Activated T-helper 1 cell treated with Interleukin-2 at 50 U/mL for 16 hours (primary cell): ENCODE results near the gene DMRT2.

Source experiments
- DNase-seq: peaks from one replicate; pipeline ENCODE4 v3.0.0-alpha.2; 2020; ENCODE audit warnings: low read depth

Gene DMRT2

DNA sequence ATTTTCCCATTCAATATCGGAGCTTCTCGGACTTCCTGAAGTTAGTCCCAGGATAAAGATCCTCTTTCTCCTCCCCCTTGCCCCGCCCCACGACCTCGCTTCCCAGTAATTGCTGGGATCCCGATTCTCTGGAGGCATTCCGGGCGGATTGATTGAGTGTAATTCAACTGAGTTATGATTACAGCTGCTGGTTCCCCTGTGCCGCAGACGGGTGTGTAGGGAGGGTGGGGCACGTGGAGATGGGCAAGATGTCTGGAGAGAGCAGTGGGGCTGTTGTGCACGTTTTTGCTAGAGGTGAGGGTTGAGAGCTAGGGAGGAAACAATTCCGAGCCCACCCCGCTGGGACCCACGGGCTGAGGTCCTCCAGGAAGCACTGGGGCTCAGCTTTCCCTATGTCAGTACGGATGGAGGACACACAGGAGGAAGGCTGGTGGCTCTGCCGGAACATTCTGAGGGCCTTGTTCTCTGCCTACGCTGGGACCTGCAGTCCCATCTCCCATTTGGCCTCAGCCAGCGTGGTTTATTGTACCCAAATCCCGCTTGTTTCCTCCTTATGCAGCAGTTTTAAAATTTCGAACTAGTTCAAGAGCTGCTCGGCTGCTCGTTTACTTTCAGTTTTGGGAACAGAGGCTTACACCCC, 2.4 kb upstream of the DMRT2 start:
- DNase-seq = no peak

GRCh38 chr9:1048231-1048619, 1.9 kb upstream of the DMRT2 start:
- no peak for DNase-seq

DNA sequence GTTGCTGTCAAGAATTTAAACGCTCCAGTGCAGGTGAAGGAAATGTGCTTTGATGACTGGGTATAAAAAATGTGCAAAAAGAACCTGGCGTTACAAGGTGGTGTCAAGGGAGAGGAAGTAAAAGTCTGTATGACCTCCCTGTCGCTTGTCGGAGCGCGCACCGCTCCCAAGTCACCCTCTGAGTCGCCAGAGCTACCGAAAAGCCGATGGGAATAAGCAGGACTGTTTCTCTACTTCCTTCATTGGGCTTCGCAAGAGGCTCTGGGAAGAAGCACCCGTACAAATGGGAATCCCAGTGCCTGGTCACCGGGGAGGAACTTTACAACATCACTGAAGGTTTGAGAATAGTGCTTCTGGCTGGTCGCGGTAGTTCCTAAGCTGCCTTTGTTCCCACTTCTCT, 1.3 kb upstream of the DMRT2 start:
- no peak for DNase-seq

DNA sequence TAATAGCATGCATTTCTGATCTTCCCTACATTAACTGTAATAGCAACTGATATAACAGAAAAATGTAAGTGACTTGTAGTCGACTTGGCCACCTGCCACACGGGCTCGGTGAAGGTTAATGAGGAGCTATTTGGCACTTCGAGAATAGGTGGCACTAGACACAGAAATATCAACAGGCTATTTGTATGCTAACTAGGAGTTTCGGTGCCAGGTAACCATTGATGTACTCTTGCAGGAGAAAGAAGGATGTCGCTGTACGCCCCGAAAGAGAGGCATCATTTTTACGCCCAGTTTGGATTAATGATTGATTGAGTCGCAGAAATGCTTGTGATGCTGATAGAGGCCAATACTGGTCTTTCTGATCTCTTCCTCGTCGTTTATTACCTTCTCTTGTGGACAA, 516 bp upstream of the DMRT2 start:
- no peak for DNase-seq

GRCh38 chr9:1051210-1051583, 1.0 kb downstream of the DMRT2 start:
- no peak for DNase-seq

GRCh38 chr9:1051584-1052275, 1.6 kb downstream of the DMRT2 start:
- no peak for DNase-seq

DNA sequence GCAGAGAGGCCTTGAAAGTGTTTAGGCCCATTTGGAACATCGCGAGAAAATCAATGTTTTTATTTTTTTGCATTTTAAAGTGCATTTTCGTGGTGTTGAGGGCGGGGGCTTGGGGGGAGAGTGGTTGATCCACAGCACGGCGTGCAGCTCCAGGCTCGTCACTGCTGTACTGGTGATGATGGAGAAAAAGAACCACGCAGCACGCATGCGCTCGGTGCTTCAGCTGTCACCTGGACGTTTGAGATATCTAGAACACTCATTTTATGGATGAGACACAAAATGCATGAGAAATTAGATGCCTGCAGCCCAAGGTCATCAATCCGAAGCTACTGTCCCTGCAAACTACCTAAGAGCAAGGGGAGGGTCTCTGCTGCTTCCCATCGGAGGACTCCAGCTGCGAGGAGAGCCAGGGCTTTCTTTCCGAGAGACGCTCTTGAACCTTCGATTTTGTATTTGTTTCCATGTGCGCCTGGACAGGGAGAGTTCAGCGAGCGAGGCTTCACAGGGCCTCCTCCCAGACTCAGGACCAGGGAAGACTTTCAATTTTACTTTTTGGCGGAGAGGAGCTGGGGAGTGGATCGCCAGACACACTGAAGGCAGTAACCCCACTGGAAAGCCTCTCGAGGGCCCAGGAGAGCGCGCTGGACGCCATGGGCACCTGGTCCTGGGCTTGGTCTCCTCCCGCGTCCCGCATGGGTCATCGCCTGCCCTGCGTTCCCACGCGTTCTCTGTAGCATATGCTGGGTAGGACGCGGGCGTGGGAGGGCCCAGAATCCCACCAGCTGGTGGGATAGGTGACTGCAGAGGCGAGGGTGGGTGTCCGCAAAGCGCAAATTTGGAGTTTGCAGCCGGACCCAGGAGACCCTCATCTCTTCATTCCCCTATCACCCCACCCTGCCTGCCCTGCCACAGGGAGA, 2.5 kb downstream of the DMRT2 start:
- DNase-seq = no peak

GRCh38 chr9:1053282-1053621, 3.1 kb downstream of the DMRT2 start:
- no peak for DNase-seq

DNA sequence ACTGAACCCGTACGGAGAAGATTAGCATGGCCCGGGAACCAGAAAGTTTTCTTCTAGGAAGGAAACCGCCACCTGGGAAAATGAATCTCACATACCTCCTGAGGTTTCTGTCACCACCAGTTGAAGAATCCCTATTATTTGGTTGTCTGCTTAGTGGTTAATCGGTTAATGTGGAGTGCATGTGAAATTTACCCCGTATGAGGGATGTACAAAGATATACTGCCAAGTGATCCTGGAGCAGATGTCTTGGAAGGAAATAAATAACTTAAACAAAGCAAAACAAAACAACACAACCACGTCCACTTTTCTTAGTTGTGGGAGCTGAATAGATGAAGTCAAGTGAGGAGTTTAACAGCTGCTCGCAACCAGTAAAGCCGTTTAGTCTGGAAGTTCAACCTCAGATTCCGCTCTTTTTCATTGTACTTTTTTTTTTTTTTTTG, 3.8 kb downstream of the DMRT2 start:
- DNase-seq = no peak

DNA sequence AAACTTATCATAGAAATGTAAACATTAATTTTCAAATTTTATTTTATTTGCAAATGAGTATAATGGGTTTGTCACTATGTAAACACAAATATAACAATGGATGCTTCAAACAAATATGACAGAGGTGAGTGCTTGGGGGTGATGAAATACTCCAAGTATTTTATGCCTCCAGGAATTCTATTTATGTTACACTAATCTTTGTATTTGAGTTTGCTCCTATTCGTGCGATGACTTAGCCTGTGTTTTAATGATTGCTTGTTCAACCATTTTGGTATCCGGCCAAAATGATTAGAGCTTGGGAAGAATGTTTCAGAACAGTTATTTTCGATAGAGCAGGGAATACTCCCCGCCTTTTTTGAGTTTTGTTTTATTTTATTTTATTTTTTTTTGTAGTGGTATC, 5.0 kb downstream of the DMRT2 start:
- DNase-seq = no peak

DNA sequence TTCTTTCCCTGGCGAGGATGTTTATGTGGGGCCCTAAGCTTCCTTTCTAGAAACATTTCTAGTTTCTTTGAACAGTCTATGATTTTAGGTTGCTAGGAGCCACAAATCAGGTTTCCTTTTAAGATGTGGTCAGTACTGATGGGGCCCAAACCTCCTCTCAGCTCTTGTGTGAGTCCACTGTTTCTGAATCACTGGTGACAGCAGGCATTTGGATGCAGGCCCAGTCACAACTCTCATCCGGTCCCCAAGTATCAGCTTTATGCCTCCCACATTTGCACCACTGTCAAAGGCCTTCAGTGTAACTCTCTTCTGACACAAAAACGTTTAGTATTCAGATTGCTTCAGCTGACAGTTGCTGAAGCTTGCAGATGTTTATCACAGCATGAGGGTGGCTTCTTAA, 7.8 kb downstream of the DMRT2 start:
- DNase-seq = no peak

DNA sequence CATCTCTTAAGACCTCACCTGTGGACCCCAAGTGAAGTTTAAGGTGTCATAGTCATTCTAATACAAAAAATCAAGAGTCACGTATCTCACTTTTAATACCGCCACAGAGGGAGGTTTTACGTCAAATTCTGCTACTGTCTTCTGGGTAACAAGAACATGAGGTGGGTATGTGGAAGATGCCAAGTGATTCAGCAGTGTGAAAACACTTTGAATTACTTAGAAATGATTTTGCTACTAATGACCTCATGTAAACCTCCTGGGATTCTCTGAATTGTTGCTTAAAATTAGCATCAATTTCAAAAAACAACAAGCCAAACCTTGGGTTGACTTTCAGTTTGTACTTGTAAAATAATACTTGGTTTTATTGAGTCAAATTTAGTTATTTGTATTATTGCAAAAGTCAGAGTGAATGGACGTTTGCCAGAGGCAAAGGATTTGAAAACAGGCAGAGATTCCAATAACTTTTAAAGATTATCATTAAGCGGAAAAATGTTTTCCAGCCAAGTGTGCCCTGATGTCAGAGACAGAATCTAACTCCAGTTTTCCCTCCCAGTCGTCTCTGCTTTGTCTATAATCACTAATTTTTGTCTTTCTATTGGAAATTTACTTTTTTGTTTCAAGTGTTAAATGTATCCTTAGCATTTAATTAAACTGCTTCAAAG, 8.8 kb downstream of the DMRT2 start:
- DNase-seq = no peak

DNA sequence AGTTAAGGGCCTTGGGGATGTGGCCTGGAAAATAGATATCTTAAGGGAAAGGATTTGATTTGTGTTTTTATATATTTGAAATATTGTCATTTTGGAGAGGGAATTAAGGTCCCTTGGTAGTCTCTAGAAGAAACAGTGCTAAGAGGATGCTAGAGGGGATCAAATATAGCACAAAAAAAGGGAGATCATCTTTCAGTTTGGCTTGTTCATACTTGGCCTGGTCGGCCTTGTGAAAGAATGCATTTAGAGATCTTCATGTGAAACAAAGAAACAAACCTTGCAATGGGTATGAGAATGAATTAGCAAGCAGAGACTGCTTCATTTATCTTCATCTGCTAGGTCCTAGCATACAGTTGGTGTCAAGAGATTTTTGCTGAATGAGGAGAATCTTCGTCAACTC, 15.0 kb downstream of the DMRT2 start:
- no peak for DNase-seq

DNA sequence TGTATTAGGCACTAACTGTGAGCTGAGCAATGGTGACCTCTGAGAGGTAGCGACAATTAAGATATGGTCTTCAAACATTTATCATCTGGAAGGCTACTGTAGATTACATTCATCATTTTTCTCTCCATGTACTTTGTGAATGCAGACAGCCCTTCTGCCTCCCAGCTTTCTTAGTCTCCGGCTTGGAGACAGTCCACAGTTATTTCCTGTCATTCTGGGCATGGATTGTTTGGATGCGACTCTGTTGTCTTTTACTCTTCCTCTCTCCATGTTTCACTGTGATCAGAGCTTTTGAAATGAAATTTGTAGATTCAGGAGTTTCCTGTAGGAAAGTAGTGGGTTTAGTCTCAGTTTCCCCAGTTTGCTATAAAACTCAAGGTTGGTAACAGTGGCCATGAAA, 20.5 kb downstream of the DMRT2 start:
- DNase-seq = no peak

DNA sequence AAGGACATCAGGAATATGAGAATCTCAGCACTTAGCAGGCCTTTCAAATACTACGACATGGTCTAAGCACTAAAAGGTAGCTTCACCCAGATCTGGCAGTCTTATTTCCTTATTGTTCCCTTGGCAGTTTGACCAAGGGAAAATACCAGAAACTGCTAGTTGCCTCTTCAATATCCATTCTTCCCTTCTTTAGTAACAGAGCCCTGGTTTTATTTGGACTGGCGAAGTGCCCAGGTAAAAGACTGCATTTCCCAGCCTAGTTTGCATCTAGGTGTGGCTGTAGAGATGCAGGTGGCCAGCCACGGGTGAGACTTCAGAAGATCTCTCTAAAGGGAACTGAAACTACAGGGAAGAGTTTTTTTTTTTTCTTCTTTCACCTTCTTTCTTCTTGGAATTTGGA, 21.6 kb downstream of the DMRT2 start:
- DNase-seq = no peak

DNA sequence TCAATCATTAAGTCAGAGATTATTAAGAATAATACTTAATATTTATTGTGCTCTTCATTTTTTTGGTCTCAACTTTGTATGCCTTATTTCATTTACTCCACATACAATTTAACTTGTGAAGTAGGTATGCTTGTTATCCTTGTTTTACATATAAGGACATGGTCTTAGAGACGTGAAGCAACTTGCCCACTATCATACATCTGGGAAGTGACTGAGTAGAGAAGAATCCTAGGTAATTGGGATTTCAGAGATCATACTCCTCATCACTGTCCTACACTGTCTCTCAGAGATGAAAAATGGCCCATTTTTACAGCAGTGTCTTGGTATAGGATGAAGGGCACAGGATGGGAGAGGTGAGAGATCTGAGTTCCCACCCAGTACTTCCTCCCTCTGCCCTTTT, 23.3 kb downstream of the DMRT2 start:
- no peak for DNase-seq

- DNase-seq = no peak
These were observed 27.5 kb downstream of the DMRT2 start for GRCh38 chr9:1077616-1078015.

DNA sequence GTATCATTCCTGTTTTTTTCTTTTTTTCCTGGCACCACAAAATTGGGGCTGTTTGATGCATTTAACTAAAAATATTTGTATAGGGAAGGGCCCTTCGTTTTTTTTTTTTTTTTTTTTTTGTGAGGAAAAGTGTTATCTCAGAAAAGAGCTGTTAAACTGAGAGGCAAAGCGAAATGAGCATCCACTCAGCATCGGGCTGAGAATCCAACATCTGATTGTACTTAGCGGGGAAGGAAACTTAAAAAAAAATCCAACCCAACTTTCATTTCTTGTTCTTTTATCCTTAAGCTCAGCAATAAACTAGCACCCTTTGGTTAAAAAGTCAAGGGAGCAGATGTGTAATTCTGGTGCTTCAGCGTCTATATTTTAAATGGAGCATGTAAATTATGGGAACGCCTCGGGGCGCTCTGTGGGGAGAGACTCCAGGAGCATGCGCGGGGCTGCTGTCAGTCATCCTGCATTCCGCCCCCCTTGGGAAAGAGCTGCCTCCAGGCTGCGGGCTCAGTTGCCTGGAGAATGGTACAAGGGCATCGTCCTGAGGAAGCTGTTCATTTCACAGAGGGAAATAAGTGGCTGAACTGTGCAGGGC, 33.3 kb downstream of the DMRT2 start:
- no peak for DNase-seq

- no peak for DNase-seq
These were observed 34.9 kb downstream of the DMRT2 start for GRCh38 chr9:1085086-1085485.

DNA sequence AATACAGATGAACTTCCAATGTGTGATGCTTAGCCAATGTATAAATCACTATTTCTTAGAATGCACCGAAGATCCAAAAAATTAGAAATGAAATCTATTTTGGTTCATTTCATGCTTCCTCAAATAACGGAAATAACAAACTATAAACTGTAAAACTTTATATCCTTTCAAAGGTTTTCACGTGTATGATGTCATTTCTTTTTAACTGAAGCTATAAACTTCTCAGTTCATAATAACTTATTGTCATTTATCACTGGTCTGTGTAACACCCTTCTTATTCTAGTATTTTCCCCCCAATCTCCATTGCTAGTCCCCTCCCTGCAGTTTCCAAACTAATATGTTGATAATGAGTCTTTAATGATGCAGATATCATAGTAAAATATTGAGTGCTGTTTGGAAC, 36.4 kb downstream of the DMRT2 start:
- DNase-seq = no peak

GRCh38 chr9:1087120-1087881, 37.1 kb downstream of the DMRT2 start:
- DNase-seq = no peak

DNA sequence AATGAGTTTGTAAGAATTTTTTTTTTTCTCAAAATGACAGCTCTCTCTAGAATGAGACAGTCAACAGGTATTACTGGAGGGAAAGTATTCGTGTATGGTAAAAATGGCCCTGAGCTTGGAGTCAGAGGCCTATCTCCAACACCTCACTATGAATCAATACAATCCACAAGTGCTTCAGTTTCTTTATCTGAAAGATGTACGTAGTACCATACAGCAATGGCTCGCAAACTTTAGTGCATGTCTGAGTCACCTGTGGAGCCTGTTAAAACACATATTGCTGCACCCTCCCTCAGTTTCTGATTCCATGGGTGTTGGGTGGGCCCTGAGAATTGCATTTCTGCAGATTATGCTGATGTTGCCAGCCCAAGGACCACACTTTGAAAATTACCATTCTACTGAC, 44.6 kb downstream of the DMRT2 start:
- DNase-seq = no peak
